HL-60/S4 (cell line): ENCODE results near the gene LRP1.

ENCODE experiments used
- in situ Hi-C: fragments of 300-500 bp; cut with MboI; formaldehyde crosslinking; loops from 2 replicates; pipeline ENCODE4 v1.14.3; 2022; ENCODE audit warnings: low sequenced_read_pairs

LRP1 gene

DNA sequence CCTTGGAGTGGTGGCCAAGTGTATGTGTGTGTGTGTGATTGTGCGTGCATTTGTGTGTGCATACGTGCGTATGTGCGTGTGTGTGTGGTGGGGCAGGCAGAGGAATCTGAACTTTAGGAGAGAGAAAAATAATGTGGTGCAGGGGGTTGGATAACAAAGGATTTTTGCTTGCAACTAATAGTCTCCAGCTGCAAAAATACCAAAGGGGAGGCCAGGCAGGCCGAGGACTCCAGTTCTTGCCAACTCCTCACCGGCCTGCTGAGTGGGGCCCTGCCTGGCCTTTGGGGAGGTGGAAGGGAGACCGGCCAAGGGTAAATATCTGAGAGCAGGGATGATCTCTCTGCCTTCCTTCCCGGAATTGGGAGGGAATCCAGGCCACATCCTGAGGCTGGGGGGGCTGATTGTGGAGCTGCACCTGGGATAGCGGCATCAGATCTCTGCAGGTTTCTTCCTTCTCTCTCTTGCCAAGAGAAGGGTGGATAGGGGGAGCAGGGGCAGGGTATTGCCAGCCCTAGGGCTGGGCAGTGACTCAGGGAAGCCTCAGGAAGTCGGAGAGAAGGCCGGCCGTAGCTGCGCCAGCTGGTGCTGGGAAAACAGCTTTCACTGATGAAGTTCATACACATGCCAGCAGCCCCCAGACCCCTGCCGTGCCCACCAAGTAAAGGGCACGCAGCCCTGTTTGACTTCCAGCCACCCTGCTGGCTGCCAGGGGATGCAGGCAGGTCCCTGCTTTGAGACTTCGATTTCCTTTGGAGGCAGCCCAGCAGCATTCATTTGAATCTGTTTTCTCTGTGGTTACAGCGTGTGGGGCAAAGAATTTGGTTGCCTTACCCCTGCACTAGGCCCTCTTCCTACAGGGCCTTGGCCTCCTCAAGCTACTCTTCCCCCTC is 23.7 kb downstream of the LRP1 start:
- in situ Hi-C loops, result no loop called here

DNA sequence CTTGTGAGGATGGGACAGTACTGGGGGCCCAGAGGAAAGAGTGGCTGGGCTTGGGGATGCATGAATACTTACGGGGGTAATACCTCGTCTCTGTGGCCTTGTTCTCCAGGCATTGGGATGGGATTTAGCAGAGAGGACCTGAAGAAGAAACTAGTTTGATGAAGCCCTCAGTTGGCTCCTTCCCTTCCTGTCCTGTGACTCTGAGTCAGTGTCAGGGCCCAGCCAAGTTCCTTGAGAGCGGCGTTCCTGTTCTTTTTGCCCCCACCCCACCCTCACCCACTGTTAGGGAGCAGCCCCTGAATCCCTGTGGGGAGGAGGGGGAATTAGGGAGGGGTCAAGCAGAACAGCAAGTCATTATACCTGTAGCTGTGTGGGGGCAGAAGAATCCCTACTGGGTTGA is 24.4 kb downstream of the LRP1 start:
- in situ Hi-C loops, result no loop called here

- in situ Hi-C loops, result no loop called here
Measured at GRCh38 chr12:57153415-57153997, 25.2 kb downstream of the LRP1 start.

- in situ Hi-C loops, result no loop called here
Measured at GRCh38 chr12:57154076-57154475, 25.8 kb downstream of the LRP1 start.

DNA sequence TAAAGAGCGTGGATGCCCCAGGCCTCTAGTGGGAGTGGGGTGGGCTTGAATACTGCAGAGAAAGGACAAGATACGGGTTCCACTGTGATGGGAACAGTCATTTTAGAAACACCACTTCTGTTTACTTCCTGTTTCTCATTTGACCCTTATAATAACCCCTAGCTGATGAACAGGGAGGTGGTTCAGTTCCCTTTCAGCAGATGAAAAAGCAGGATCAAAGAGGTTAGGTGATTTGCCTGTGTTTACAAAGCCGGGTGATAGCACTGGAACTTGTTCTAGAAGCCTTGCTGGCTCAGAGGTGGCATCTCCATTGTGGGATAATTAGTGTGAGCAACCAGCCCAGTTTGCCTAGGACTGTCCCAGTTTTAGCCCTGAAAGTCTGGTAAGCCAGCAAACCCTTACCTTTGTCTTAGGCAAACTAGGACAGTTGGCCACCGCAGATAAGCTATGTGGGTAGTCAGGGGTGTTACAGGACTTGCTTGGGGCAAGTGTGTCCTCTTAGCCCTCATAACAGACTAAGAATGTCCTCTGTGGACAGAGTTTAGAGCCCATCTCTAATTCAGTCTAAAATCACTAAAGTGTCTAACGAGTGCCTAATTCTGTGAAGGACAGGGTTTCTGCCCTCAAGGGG is 26.6 kb downstream of the LRP1 start:
- in situ Hi-C loops, result no loop called here

DNA sequence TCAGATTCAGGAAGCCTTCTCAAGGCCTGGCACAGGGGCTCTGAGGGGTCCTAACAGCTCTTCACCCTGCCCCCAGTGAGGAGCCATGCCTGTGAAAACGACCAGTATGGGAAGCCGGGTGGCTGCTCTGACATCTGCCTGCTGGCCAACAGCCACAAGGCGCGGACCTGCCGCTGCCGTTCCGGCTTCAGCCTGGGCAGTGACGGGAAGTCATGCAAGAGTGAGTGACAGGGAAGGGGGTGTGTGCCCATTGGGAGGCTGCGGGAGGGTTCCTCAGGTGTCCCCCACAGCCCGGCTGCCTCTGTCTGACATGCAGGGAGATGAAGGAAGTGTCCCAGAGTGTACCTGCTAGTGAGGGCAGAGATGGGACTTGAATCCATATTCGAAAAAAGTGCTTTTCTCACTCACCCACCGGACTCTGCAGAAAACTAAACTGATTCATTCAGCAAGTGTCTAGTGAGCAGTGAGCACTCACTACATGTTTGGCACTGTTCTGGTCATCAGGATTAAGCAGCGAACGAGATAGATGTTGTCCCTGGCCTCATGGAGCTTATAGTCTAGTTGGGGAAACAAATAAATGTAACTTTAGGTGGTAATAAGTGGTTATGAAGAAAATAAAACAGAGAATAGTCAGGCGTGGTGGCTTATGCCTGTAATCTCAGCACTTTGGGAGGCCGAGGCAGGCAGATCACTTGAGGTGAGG is 28.6 kb downstream of the LRP1 start:
- in situ Hi-C loops, result no loop called here

GRCh38 chr12:57157588-57158173 is 29.4 kb downstream of the LRP1 start:
- in situ Hi-C loops, result no loop called here

DNA sequence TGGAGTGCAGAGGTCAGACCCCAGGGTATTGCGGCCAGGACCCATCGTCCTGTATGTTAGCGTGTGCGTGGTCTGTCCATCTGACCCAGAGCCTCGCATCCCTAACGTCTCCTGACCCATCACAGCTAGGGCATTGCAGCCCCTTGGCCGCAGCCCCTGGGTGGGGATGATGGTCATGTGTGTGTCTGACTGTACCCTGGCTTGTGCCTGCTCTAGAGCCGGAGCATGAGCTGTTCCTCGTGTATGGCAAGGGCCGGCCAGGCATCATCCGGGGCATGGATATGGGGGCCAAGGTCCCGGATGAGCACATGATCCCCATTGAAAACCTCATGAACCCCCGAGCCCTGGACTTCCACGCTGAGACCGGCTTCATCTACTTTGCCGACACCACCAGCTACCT is 29.9 kb downstream of the LRP1 start:
- in situ Hi-C loops, result no loop called here

DNA sequence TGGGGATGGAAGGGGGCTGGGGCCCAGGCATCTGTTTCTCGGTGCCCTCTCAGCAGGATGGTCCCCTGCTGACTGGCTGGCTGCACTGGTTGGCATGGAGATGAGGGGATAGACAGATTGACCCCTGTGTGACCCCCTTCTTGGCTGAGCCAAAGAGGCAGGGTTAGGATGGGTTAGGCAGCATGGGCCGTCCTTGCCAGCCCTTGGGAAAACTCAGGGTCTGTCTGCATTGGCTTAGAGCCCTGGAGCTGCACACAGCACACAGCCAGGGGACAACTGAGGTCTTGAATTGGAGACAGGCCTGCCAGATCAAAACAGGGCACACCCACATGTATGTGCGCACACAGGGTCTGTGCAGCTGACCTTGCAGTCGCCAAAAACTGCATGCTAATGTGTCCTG is 30.4 kb downstream of the LRP1 start:
- in situ Hi-C loops, result no loop called here

DNA sequence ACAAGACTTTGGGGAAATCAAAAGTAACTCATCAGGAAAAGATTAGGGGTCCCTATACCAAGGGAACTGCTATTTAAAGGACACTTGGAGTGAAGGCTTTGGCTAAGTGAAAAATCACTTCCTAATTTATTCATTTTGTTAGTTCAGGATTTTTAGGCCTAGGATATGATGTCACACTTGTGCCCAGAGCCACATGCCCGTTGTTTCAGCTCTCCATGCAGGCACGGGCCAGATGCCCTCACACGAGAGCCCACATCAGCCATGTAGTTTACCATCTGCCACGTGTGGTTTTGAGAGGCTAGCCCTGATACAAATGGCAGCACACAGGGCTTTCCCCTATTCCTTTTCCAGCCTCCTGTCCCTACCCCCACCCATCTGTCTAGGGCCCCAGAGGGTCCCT is 31.0 kb downstream of the LRP1 start:
- in situ Hi-C loops, result no loop called here

DNA sequence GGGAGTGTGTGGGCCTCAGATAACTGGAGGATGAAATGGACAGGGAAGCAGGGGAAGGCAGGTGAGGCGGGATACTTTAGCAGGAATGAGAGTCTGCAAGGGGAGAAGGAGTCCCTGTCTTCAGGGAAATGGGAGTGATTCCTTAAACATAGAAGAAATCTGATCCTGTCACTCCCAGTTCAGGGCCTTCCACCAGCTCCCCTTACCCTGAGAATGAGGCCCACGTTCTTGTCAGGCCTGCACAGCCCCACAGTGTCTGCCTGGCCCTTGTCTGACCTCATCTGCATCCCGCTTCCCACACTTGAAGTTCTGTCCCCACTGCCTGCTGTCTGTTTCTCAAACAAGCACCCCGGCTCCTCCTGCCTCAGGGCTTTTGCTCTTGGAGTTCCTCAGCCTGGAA is 31.8 kb downstream of the LRP1 start:
- in situ Hi-C loops, result no loop called here

DNA sequence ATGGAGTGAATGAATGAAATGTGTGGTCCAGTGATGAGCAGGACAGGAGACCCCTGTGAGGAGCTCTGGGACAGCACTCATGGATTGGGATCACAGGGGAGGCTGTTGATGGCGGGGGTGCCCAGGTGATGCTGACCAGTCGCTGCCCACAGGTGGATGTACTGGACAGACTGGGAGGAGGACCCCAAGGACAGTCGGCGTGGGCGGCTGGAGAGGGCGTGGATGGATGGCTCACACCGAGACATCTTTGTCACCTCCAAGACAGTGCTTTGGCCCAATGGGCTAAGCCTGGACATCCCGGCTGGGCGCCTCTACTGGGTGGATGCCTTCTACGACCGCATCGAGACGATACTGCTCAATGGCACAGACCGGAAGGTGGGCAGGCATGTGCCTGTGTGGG is 32.5 kb downstream of the LRP1 start:
- in situ Hi-C loops, result no loop called here

- in situ Hi-C loops, result no loop called here
Measured at GRCh38 chr12:57161491-57161890, 33.2 kb downstream of the LRP1 start.

DNA sequence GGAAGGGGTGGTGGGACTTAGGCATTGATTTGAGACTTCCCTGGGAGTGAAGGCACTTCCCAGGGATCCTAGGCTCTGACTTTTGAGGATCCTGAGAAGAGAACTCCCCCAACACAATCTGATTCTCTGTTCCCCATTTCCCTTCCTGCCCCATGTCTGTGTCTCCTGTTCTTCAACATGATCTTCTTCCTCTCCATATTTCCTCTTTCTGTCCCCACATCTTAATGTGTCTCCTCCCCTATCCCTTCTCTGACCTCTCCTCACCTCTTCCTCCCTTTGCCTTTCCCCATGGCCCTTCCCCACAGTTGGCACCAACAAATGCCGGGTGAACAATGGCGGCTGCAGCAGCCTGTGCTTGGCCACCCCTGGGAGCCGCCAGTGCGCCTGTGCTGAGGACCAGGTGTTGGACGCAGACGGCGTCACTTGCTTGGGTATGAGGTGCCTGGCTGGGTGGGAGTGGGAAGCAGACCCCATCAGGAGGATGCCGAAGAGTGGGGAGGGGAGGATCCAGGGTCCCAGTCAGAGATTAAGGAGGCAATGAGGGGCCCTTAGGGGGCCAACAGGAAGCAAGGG is 34.4 kb downstream of the LRP1 start:
- in situ Hi-C loops, result no loop called here

- in situ Hi-C loops, result no loop called here
Measured at GRCh38 chr12:57164454-57164853, 36.2 kb downstream of the LRP1 start.

GRCh38 chr12:57164966-57165625 is 36.8 kb downstream of the LRP1 start:
- in situ Hi-C loops, result no loop called here

DNA sequence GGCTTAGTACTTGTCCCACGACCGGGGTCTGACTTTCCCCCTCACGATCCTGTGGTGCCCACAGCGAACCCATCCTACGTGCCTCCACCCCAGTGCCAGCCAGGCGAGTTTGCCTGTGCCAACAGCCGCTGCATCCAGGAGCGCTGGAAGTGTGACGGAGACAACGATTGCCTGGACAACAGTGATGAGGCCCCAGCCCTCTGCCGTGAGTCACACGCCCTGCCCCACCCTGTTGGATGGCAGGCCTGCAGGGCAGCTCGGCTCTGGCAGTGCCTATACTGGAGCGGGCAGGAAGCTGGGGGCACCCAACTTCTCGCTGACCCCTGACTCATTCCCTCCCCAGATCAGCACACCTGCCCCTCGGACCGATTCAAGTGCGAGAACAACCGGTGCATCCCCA is 37.5 kb downstream of the LRP1 start:
- in situ Hi-C loops, result no loop called here

DNA sequence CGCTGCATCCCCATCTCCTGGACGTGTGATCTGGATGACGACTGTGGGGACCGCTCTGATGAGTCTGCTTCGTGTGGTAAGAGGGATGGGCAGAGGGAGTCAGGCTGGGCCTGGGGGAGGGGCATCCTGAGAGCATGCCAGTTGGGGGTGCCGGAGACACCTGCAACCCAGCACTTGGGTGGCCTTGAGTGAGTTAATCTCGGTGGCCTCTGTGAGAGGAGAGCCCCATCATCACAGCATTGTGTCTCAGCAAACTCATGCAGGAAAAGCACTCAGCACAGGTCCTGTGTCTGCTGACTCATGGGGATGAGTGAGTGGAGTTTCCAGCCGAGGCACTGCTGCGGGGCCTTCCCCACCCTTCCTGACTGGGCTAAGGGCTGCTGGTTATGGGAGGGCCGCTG is 38.7 kb downstream of the LRP1 start:
- in situ Hi-C loops, result no loop called here

- in situ Hi-C loops, result no loop called here
Measured at GRCh38 chr12:57168058-57168457, 39.8 kb downstream of the LRP1 start.

DNA sequence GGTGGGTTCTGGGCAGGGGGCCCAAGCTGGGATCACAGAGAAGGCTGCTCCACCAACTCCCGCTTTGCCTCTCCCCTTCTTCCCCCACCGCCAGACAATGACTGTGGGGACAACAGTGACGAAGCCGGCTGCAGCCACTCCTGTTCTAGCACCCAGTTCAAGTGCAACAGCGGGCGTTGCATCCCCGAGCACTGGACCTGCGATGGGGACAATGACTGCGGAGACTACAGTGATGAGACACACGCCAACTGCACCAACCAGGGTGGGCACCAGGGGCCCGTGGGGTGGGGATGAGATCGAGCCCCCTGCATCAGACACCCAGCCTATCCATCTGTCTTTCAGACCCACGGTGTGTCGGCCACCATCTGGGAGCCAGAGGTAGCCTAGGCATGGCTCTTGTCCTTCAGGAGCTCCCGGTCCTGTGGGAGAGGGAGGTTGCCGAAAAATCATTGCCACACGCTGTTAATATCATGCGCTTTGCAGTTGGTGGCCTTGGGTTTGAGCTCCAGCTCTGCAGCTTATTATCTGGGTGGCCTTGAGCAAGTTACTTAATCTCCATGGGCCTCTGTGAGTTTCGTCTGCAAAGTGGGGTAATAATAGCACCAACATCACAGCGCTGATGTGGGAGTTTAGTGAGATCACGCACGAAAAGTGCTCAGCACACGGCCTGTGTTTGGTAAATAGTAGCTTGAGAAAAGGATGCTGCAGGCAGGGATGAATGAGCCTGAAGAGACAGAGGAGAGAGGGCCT is 40.9 kb downstream of the LRP1 start:
- in situ Hi-C loops, result no loop called here
